GM19239 (cell line): Measurements from ENCODE around the gene NHLRC4.

ENCODE experiments used
- DNase-seq: peaks from one replicate; pipeline ENCODE4 v3.0.0; 2011; ENCODE audit warnings: low spot score; ENCODE audit not compliant: insufficient read length
- FAIRE-seq: peaks from 2 replicates; lab custom pipeline; 2011; peaks lifted over from hg19 to GRCh38; lab: Jason Lieb, UNC

The NHLRC4 gene

DNA sequence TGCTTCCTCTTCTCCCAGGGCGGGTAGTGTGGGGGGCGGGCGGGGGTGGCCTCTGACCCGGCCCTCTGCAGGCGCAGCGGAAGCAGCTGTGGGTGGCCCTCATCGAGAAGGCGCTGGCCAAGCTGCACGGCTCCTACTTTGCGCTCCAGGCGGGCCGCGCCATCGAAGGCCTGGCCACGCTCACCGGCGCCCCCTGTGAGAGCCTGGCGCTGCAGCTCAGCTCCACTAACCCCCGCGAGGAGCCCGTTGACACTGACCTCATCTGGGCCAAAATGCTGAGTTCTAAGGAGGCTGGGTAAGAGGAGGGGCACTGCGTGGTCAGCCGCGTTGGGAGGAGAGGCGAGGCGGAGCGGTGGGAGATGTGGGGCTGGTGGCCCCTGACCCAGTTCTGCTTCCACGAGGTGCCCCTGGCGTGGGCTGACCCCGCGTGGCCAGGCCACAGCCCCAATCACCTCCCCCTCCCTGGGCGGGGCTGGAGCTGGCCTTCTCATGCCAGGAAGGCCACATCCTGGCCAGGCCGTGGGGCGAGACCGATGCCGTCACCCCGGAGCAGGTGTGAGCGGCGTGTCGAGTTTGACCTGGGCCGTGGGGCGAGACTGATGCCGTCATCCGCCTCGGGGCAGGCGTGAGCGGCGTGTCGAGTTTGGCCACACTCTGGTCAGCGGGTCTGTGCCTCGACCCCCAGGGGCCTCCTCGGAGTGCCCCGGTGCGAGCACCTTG is 17.1 kb upstream of the NHLRC4 start:
- no peak for FAIRE-seq
- DNase-seq: no peak

GRCh38 chr16:551210-551609 is 15.6 kb upstream of the NHLRC4 start:
- FAIRE-seq (no peak), DNase-seq (no peak)

DNA sequence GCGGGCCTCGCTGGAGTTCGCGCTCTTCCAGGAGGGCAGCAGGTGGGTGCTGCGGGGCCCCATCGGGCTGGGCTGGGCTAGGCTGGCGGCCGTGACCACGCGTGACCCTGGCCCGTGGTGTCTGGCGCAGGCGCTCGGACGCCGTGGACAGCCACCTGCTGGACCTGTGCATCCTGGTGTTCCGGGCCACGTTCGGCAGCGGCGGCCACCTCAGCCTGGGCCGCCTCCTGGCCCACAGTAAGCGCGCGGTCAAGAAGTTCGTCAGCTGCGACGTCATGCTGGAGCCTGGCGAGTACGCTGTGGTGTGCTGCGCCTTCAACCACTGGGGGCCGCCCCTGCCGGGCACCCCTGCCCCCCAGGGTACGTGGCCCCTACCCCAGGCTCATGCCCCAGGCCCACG is 14.6 kb upstream of the NHLRC4 start:
- no peak for FAIRE-seq
- no peak for DNase-seq

GRCh38 chr16:553601-554296 is 13.1 kb upstream of the NHLRC4 start:
- FAIRE-seq: no peak
- DNase-seq: no peak

- no peak for FAIRE-seq
Observed at GRCh38 chr16:554297-554621, 12.5 kb upstream of the NHLRC4 start.

DNA sequence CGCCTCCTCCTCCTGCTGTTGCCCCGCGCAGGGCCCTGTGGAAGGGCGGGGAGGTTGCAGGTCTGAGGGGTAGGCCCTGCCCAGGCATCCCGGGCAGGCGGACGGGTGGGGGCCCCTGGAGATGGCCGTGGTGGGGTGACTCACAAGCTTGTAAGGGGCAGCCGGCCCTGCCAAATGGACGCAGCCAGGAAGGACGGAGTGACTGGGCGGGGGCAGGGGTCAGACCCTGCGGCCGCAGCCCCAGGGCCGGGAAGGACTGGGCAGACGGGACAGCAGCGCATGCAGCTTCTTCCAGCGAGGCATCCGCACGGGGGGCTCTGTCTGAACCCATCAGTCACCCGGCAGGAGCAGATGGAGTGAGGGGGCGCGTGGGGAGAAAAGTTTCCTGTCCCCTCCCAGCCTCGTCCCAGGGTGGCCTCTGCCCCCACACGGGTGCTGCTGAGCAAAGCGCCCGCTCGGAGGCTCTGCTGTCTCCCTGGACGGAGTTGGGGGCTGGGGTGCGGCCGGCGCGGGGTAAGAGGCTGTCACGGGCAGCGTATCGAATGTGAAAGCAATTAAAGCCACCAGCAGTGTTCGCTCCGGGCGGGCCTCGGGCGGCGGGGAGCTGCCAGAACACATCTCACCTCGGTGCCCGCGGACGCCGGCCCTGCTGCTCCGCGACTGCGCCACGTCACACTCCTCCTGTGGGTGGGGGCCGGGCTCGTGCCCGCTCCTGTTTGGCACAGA is 12.0 kb upstream of the NHLRC4 start:
- DNase-seq (no peak), FAIRE-seq (no peak)

More at GRCh38 chr16:554297-554621, 12.5 kb upstream of the NHLRC4 start:
- no peak for DNase-seq

DNA sequence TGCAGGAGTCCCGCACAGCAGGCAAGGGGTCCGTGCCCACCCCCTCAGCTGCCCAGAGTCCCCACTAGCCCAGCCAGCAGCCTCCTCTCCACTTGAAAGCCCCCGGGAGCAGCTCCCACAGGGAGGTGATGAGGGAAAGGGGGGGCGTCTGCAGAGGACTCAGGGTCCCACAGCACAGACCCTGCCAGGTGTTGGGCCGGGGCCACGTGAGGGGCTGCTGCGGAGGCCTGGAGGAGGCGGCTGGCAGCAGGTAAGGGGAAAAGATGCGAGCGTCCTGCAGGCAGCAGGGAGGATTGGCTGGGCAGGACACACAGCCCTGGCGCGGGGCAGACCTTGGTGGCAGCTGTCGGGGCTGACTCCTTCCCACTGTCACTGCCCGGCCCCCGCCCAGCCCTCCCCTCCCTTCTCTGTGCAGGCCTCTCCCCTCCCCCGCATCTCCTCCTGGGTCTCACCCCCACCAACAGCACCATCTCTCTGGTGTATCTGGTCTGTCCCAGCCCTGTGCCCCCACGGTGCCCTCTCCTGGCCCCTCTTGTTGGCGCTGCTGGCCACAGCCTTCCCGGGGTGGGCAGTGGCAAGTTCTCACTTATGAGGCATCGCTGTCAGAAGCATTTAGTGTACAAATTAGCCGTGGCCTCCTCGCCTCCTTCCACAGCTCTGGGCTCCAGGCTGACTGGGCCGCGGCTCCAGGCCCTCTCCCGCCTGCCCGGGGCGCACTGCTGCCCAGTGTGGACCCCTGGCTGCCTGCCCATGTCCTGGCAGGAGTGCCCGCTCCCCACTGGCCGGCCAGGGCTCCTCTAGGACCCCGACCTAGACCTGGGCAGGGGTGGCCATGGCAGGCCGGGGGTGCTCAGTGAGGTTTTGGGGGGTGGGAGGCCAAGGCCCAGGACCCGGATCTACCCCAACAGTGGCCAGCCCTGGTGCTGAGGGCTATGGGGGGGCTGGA is 11.0 kb upstream of the NHLRC4 start:
- DNase-seq (no peak), FAIRE-seq (no peak)

DNA sequence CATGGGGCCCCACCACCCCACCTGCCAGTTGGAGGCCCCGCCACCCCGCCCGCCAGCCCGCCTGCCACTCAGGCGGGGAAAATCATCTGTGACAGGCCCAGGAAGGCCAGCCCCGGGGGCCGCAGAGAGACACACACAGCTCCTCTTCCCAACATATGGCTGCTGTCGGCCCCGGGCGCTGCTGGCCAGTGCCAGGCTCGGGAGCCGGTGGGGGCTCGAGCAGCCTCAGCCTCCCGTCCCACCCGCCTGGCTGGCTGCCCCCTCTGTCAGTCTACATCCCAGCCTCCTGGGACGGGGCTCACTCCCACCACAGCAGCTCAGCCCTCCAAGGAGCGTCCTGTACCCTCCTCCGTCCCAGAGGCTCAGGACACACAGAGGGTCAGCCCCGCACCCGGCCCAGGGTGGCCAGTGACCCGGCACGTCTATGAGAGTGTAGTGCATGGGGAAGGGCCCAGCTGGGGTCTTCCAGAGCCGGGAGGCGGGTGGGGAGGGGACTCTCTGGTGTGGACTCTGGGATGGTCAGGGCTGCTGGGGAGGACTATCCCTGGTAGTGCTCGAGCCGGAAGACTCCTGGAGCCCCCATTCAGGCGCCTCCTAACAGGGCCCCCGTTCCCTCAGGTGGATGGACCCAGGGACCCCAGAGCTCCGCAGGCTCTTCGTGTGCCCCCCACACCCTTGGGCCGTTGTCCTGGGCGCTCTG is 10.2 kb upstream of the NHLRC4 start:
- no peak for FAIRE-seq

DNA sequence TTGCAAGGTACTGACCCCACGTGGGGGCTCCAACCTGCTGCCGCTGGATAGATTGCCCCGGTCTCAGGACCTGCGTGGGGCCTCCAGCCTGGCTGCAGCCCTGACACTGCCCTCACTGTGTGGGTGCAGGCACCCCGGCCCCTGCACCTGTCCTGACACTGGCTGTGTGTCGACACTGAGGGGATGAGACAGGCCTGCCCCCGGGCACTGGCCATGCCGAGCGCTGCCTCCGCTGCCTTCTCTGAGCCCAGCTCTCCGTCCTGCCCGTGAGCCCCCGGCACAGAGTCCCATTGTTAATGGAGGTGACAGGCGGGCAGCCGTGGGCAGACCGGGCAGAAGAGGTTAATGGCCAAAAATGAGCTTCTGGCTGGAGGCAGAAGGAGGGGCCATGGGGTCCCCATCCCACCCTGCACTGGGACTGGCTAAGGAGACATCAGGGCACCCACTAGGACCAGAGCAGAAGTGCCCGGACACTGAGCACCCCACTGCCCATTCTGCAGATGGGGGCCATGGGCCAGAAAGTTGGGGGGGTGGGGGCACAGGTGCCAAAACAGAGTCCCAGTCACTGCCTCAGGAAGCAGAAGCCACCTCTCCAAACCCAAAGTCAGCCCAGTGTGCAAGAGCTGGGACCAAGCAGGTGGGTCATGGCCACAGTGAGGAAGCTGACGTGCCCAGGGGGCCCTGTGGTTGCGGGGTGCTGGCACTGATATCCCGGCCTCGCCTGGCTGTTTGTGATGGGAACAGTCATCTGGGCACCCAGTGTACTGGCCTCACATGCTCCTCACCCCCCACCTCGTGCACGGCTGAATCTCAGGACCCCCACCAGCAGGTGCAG is 9.1 kb upstream of the NHLRC4 start:
- no peak for FAIRE-seq
- DNase-seq: no peak

More for the DNA sequence above, 10.2 kb upstream of the NHLRC4 start:
- DNase-seq: no peak

GRCh38 chr16:558298-559020 is 8.3 kb upstream of the NHLRC4 start:
- FAIRE-seq (no peak), DNase-seq (no peak)

DNA sequence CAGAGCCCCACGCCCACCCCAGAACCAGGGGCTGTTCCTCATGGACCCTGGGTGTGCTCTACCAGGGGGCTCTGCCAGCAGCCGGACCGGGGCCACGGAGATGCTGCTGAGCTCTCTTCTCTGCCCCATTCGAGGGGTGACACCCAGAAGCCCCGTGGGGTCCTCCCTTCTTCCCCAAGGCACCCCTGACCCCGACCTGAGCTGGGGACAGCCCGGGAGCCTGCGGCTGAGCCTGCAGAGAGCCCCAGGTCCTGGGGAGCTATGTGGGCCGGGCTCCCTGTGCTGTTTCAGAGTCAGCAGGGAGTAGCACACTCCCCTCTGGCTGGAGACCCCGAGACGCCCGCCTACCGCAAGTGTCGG is 7.8 kb upstream of the NHLRC4 start:
- FAIRE-seq (no peak), DNase-seq (no peak)

DNA sequence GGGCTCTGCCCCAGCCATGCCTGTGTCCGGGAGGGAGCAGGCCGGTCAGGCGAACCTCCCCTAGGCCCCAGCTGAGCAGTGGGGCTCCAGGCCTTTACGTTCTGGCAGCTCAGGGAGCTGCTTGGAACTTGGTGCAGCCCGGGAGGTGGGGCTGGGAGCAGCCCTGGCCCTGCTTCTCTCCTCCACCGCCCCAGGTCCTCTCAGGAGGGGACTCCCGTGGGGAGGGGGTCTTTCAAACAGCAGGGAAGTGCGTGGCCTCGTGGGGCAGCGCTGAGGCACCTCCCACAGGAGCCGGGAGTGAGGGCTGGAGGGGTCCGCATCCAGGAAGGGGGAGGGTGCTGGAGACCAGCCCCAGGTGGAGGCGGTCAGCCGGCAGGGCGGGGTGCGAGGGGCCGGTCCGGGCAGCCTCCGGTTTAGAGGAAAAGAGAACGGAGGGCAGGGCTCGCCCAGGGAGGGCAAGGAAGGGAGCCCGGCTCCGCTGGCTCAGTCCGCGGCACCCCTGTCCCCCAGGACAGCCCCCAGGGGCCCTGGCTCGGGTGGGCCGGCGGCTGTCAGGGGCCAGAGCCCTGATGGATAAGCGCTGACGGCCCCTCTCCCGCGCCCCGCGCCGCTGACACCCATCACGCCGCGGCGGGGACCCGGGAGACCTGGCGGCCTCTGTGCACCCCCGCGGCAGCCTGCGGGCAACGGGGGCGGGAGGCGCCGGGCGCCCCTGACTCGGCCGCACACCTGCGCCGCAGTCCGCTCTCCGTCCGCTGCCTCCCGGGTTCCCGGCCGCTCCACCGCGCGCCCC is 7.2 kb upstream of the NHLRC4 start:
- no peak for FAIRE-seq

GRCh38 chr16:560204-560700 is 6.6 kb upstream of the NHLRC4 start, which contains the start of gene PRR35:
PRR35 (plus strand) TSS chr16:560394; CDS start chr16:563295, 2,901 bp downstream.
- FAIRE-seq (no peak), DNase-seq (no peak)

More for the DNA sequence above, 7.2 kb upstream of the NHLRC4 start:
- no peak for DNase-seq

DNA sequence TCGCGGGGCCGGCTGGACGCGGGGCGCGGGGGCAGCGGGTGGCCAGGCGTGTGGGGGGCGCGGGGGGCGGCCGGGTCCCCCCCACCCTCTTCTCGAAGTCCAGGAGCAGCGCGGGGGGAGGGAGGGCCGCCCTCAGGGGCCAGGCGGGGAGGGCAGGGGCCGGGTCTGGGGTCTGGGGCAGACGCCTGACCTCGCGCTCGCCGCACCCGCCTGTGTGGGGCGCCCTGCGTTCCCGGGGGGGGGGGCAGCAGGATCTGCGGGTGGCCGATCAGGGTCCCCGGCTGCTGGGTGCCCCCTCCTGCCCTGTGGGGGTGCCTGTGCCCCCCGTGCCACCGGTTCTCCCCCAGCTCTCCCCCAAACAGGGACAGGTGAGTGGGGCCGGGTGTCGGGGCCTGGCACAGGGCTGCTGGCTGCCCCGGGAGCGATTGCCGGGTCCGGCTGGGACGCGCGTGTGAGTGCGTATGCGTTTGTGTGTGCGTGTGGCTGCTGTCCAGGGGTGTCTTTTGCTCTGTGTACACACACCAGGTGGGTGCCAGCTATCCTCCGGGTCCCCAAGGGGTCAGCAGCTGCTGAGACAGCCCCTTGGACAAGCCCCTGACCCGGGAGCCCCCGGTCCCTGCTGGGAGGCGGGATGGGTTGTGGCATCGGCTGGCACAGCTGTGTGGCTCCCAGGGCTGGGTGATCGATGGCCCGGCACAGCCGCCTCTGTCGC is 5.9 kb upstream of the NHLRC4 start:
- FAIRE-seq (no peak), DNase-seq (no peak)

GRCh38 chr16:561413-561794 is 5.4 kb upstream of the NHLRC4 start:
- FAIRE-seq: no peak

More at GRCh38 chr16:561413-561794, 5.4 kb upstream of the NHLRC4 start:
- DNase-seq: no peak
